Activated T-cell treated with anti-CD3 and anti-CD28 coated beads for 24 hours (primary cell): ENCODE results near the gene PNKP.
A peak's percentile ranks its signal among the peaks of the same experiment; 100 is the strongest.

ENCODE experiments used
- DNase-seq: peaks from one replicate; pipeline ENCODE4 v3.0.0-alpha.2; 2020; ENCODE audit warnings: low read depth

Gene PNKP

GRCh38 chr19:49859682-49860335 lies 7.6 kb downstream of the PNKP start:
- DNase-seq = no peak

GRCh38 chr19:49858088-49858985 lies 9.0 kb downstream of the PNKP start:
- DNase-seq = no peak

- DNase-seq = no peak
Observed at GRCh38 chr19:49857838-49858087, 9.6 kb downstream of the PNKP start.

GRCh38 chr19:49857061-49857837 lies 10.1 kb downstream of the PNKP start:
- DNase-seq = no peak

GRCh38 chr19:49856574-49857021 lies 10.8 kb downstream of the PNKP start:
- DNase-seq = no peak

- no peak for DNase-seq
Observed at GRCh38 chr19:49855676-49856573, 11.5 kb downstream of the PNKP start.

- DNase-seq = no peak
Observed at GRCh38 chr19:49855277-49855675, 12.1 kb downstream of the PNKP start.

- no peak for DNase-seq
Observed at GRCh38 chr19:49854378-49855263, 12.8 kb downstream of the PNKP start.

- DNase-seq = no peak
Observed at GRCh38 chr19:49853852-49854377, 13.5 kb downstream of the PNKP start.

GRCh38 chr19:49852631-49853126 lies 14.7 kb downstream of the PNKP start:
- no peak for DNase-seq

GRCh38 chr19:49851456-49852259 lies 15.7 kb downstream of the PNKP start:
- DNase-seq = no peak

- peak; percentile 81 for DNase-seq
Observed at GRCh38 chr19:49850487-49851342, 16.7 kb downstream of the PNKP start, which contains the start of gene PTOV1. TSS of gene PTOV1 (plus strand) at chr19:49851159.

- no peak for DNase-seq
Observed at GRCh38 chr19:49850221-49850486, 17.2 kb downstream of the PNKP start.

- DNase-seq = no peak
Observed at GRCh38 chr19:49849433-49850220, 17.7 kb downstream of the PNKP start.

GRCh38 chr19:49848938-49849337 lies 18.4 kb downstream of the PNKP start:
- no peak for DNase-seq

- DNase-seq = no peak
Observed at GRCh38 chr19:49847731-49848696, 19.4 kb downstream of the PNKP start.

- no peak for DNase-seq
Observed at GRCh38 chr19:49846408-49846807, 21.0 kb downstream of the PNKP start.
